Osteoblast (primary cell): ENCODE measurements around the gene DEGS1. TPM values are rescaled to one million over a fixed set of nuclear protein-coding genes. Genes with fewer than 3 reads are reported as not detected.

Experiments
- DNase-seq: peaks from one replicate; pipeline ENCODE4 v3.0.0; 2011; ENCODE audit warnings: low spot score, mixed read lengths; ENCODE audit not compliant: insufficient read length; ENCODE audit errors: missing footprints
- H2AFZ ChIP-seq: 2 replicates; pipeline ENCODE4 v1.6.0; 2011; ENCODE audit warnings: mild to moderate bottlenecking, low read length
- H3K27ac ChIP-seq: 2 replicates; pipeline ENCODE4 v1.5.1; 2011; ENCODE audit warnings: mild to moderate bottlenecking, low read depth, low read length, moderate library complexity
- H3K27me3 ChIP-seq: 2 replicates; pipeline ENCODE4 v1.6.0; 2012; ENCODE audit warnings: mild to moderate bottlenecking, control low read depth, inconsistent platforms, low read length, moderate library complexity; ENCODE audit not compliant: insufficient read depth
- H3K36me3 ChIP-seq: 2 replicates; pipeline ENCODE4 v1.5.1; 2011; ENCODE audit warnings: mild to moderate bottlenecking, low read length, control low read depth, moderate library complexity; ENCODE audit not compliant: insufficient read depth
- H3K4me1 ChIP-seq: 2 replicates; pipeline ENCODE4 v1.5.1; 2011; ENCODE audit warnings: mild to moderate bottlenecking, low read length, control low read depth, moderate library complexity; ENCODE audit not compliant: insufficient read depth
- H3K4me2 ChIP-seq: 2 replicates; pipeline ENCODE4 v1.6.0; 2011; ENCODE audit warnings: mild to moderate bottlenecking, low read length; ENCODE audit not compliant: insufficient read depth
- H3K4me3 ChIP-seq: fragments of 200-600 bp; sonication (generic); 3 replicates; pipeline ENCODE4 v1.5.1; 2012; ENCODE audit warnings: mild to moderate bottlenecking, low read length, inconsistent platforms; ENCODE audit not compliant: insufficient read depth
- H3K79me2 ChIP-seq: 2 replicates; pipeline ENCODE4 v1.6.0; 2012; ENCODE audit warnings: mild to moderate bottlenecking, low read length, control low read depth, inconsistent platforms; ENCODE audit not compliant: insufficient read depth
- H3K9me3 ChIP-seq: 2 replicates; pipeline ENCODE4 v1.5.1; 2011; ENCODE audit warnings: low read depth, low read length, control low read depth
- H4K20me1 ChIP-seq: 2 replicates; pipeline ENCODE4 v1.6.0; 2012; ENCODE audit warnings: mild to moderate bottlenecking, low read length, control low read depth; ENCODE audit not compliant: insufficient read depth
- CTCF ChIP-seq: IDR thresholded peaks from 2 replicates; pipeline ENCODE4 v1.5.1; 2011; ENCODE audit warnings: mild to moderate bottlenecking, low read depth, low read length, moderate library complexity; ENCODE audit errors: extremely low read depth
- total RNA-seq: library from RNA; depleted of rRNA; stranded (reverse); fragments of >200 nt; gene quantifications from 2 replicates; pipeline ENCODE4 v1.2.3, GENCODE V29; 2012

DEGS1 gene
- total RNA-seq, 1 donor: 85.0 TPM

GRCh38 chr1:224159541-224159940 is 23.5 kb upstream of the DEGS1 start:
- H3K79me2 ChIP-seq: no peaks in the 10 kb centered on the region
- H2AFZ ChIP-seq: no peak overlapping the region
- no peaks in the 10 kb centered on the region for H3K9me3 ChIP-seq
- no peak for TF ChIP-seq CTCF
- peaks cover 32% of the 10 kb centered on the region for H3K36me3 ChIP-seq
- DNase-seq: no peak
- no peaks in the 10 kb centered on the region for H3K4me1 ChIP-seq
- H3K4me3 ChIP-seq: no peak overlapping the region
- H3K27me3 ChIP-seq: no peaks in the 10 kb centered on the region
- H3K4me2 ChIP-seq: no peak overlapping the region
- H3K27ac ChIP-seq: no peak overlapping the region
- no peaks in the 10 kb centered on the region for H4K20me1 ChIP-seq

- no peak overlapping the region for H3K4me3 ChIP-seq
- no peak overlapping the region for H2AFZ ChIP-seq
- H3K27me3 ChIP-seq: no peaks in the 10 kb centered on the region
- H4K20me1 ChIP-seq: no peaks in the 10 kb centered on the region
- DNase-seq: no peak
- peaks cover 32% of the 10 kb centered on the region for H3K36me3 ChIP-seq
- no peak for TF ChIP-seq CTCF
- no peaks in the 10 kb centered on the region for H3K79me2 ChIP-seq
- H3K4me2 ChIP-seq: no peak overlapping the region
- H3K4me1 ChIP-seq: no peaks in the 10 kb centered on the region
- no peak overlapping the region for H3K27ac ChIP-seq
- no peaks in the 10 kb centered on the region for H3K9me3 ChIP-seq
Measured at GRCh38 chr1:224160171-224160682, 22.8 kb upstream of the DEGS1 start.

- Histone ChIP-seq H3K27ac (no peak overlapping the region), H3K4me3 (no peak overlapping the region), H3K4me1 (no peaks in the 10 kb centered on the region), H3K27me3 (no peaks in the 10 kb centered on the region), H3K9me3 (no peaks in the 10 kb centered on the region), H3K4me2 (no peak overlapping the region), H3K79me2 (no peaks in the 10 kb centered on the region), H3K36me3 (peaks cover 24% of the 10 kb centered on the region), H2AFZ (no peak overlapping the region), H4K20me1 (no peaks in the 10 kb centered on the region)
- no peak for DNase-seq
- no peak for TF ChIP-seq CTCF
Measured at GRCh38 chr1:224162768-224163167, 20.3 kb upstream of the DEGS1 start.

- Histone ChIP-seq H3K4me1 (no peaks in the 10 kb centered on the region), H4K20me1 (no peaks in the 10 kb centered on the region), H3K9me3 (no peaks in the 10 kb centered on the region), H3K4me2 (no peak overlapping the region), H3K27me3 (no peaks in the 10 kb centered on the region), H3K36me3 (peaks cover 18% of the 10 kb centered on the region), H3K79me2 (no peaks in the 10 kb centered on the region), H2AFZ (no peak overlapping the region), H3K27ac (no peak overlapping the region), H3K4me3 (no peak overlapping the region)
- DNase-seq: no peak
- no peak for TF ChIP-seq CTCF
Measured at GRCh38 chr1:224163311-224163710, 19.7 kb upstream of the DEGS1 start.
